Common myeloid progenitor, CD34-positive (primary cell): Measurements from ENCODE around the gene SERPINA12.

Experiments used
- CTCF ChIA-PET: fragments of 350-600 bp; sonication (Branson Sonifier 250); formaldehyde crosslinking; loops from one replicate; lab custom pipeline; 2021; ENCODE audit warnings: antibody characterized with exemption; lab: Charles Lee
- POLR2A ChIA-PET: fragments of 350-600 bp; sonication (Branson Sonifier 250); formaldehyde crosslinking; loops from one replicate; lab custom pipeline; 2021; ENCODE audit warnings: antibody characterized with exemption; lab: Charles Lee
- DNase-seq, 3 donors: peaks; one replicate each; pipeline versions ENCODE4 v3.0.0 to v3.0.0-alpha.2; 2013
- H3K27ac ChIP-seq, 2 experiments: 1 replicate in 1 of 2; 2 replicates in 1 of 2; pipeline ENCODE4 v1.7.0; 2013; ENCODE audit warnings: inconsistent platforms in 2 of 2, low read length in 2 of 2, mild to moderate bottlenecking in 2 of 2, low read depth in 1 of 2, moderate library complexity in 1 of 2; ENCODE audit not compliant: severe bottlenecking in 2 of 2, insufficient read depth in 1 of 2, poor library complexity in 1 of 2
- H3K27me3 ChIP-seq, 5 experiments: replicated peaks in 2 of 5; 1 replicate in 3 of 5; 2 replicates in 2 of 5; pipeline versions ENCODE4 v1.6.1 to v1.7.0; 2013; ENCODE audit warnings: low read length in 4 of 5, mild to moderate bottlenecking in 2 of 5, moderate library complexity in 2 of 5, inconsistent platforms in 1 of 5; ENCODE audit not compliant: insufficient read depth in 5 of 5, control insufficient read depth in 4 of 5
- H3K36me3 ChIP-seq, 4 experiments: 1 replicate in 2 of 4; 2 replicates in 2 of 4; pipeline versions ENCODE4 v1.6.1 to v1.7.0; 2013; ENCODE audit warnings: low read length in 3 of 4, control low read depth in 1 of 4, mild to moderate bottlenecking in 1 of 4; ENCODE audit not compliant: control insufficient read depth in 4 of 4, insufficient read depth in 4 of 4
- H3K4me1 ChIP-seq, 4 experiments: 1 replicate in 3 of 4; 2 replicates in 1 of 4; pipeline versions ENCODE4 v1.6.1 to v1.7.1; 2013; ENCODE audit warnings: low read length in 3 of 4, mild to moderate bottlenecking in 3 of 4, control low read depth in 1 of 4, inconsistent platforms in 1 of 4, moderate library complexity in 1 of 4; ENCODE audit not compliant: control insufficient read depth in 4 of 4, insufficient read depth in 4 of 4; ENCODE audit errors: control extremely low read depth in 1 of 4
- H3K4me3 ChIP-seq, 7 experiments: 1 replicate in 4 of 7; 2 replicates in 3 of 7; pipeline versions ENCODE4 v1.5.1 to v1.7.0; 2013; ENCODE audit warnings: mild to moderate bottlenecking in 7 of 7, low read length in 6 of 7, moderate library complexity in 6 of 7, inconsistent platforms in 2 of 7, low read depth in 2 of 7, control low read depth in 1 of 7; ENCODE audit not compliant: insufficient read depth in 4 of 7, control insufficient read depth in 1 of 7; ENCODE audit errors: extremely low read depth in 1 of 7
- H3K9me3 ChIP-seq, 5 experiments: 1 replicate in 4 of 5; 2 replicates in 1 of 5; pipeline versions ENCODE4 v1.6.1 to v1.7.1; 2013; ENCODE audit warnings: low read length in 4 of 5, mild to moderate bottlenecking in 2 of 5, inconsistent platforms in 1 of 5, low read depth in 1 of 5, moderate library complexity in 1 of 5; ENCODE audit not compliant: control insufficient read depth in 4 of 5, insufficient read depth in 2 of 5; ENCODE audit errors: control extremely low read depth in 1 of 5
- WGBS: methylation state at CpG from one replicate; pipeline ENCODE4 v1.1.5; 2013; ENCODE audit not compliant: insufficient coverage; 5-methylcytosine and 5-hydroxymethylcytosine counted together

SERPINA12 gene

GRCh38 chr14:94536836-94537235 is 27.6 kb upstream of the SERPINA12 start:
- 75% methylated on average over 2 of the region's 2 CpGs for WGBS
- no peaks in the 10 kb centered on the region for H3K4me1 ChIP-seq
- ChIA-PET CTCF (no interaction called here), POLR2A (no interaction called here)
- peaks cover 0 to 3% (median 0%) of the 10 kb centered on the region in 5 experiments for H3K9me3 ChIP-seq
- no peaks in the 10 kb centered on the region for H3K36me3 ChIP-seq
- H3K27ac ChIP-seq: no peak overlapping the region
- peaks cover 0 to 28% (median 3%) of the 10 kb centered on the region in 5 experiments for H3K27me3 ChIP-seq
- no peak overlapping the region for H3K4me3 ChIP-seq
- DNase-seq: no peak

- DNase-seq: no peak
- Histone ChIP-seq H3K4me3 (no peak overlapping the region), H3K27ac (no peak overlapping the region), H3K9me3 (peaks cover 0 to 3% (median 0%) of the 10 kb centered on the region in 5 experiments), H3K4me1 (no peaks in the 10 kb centered on the region), H3K27me3 (peaks cover 0 to 28% (median 5%) of the 10 kb centered on the region in 5 experiments), H3K36me3 (no peaks in the 10 kb centered on the region)
- ChIA-PET CTCF (interaction anchor here (0.6 kb wide), 1 partner anchor 78 kb away, joined by 3 read pairs; no protein-coding TSS in a partner anchor), POLR2A (no interaction called here)
- 80% methylated on average over 2 of the region's 3 CpGs for WGBS
These were observed 26.2 kb upstream of the SERPINA12 start for GRCh38 chr14:94535506-94535905.

- H3K4me3 ChIP-seq: no peak overlapping the region
- no peak overlapping the region for H3K27ac ChIP-seq
- ChIA-PET CTCF (no interaction called here), POLR2A (no interaction called here)
- H3K4me1 ChIP-seq: no peaks in the 10 kb centered on the region
- no peaks in the 10 kb centered on the region for H3K36me3 ChIP-seq
- peaks cover 0 to 3% (median 0%) of the 10 kb centered on the region in 5 experiments for H3K9me3 ChIP-seq
- H3K27me3 ChIP-seq: peaks cover 0 to 14% (median 5%) of the 10 kb centered on the region in 5 experiments
- 17% methylated on average over 1 of the region's 2 CpGs for WGBS
- DNase-seq: no peak
These were observed 23.2 kb upstream of the SERPINA12 start for GRCh38 chr14:94532447-94532846.

- H3K9me3 ChIP-seq: peaks cover 0 to 8% (median 0%) of the 10 kb centered on the region in 5 experiments
- H3K27me3 ChIP-seq: peaks cover 0 to 14% (median 5%) of the 10 kb centered on the region in 5 experiments
- H3K27ac ChIP-seq: no peak overlapping the region
- POLR2A ChIA-PET: no interaction called here
- no peaks in the 10 kb centered on the region for H3K4me1 ChIP-seq
- no peak for DNase-seq
- no peak overlapping the region for H3K4me3 ChIP-seq
- CTCF ChIA-PET: no interaction called here
- H3K36me3 ChIP-seq: no peaks in the 10 kb centered on the region
These were observed 21.9 kb upstream of the SERPINA12 start for GRCh38 chr14:94531187-94531586.

GRCh38 chr14:94524093-94524492 is 14.8 kb upstream of the SERPINA12 start:
- no peak for DNase-seq
- 88% methylated on average over 2 of the region's 3 CpGs for WGBS
- no peak overlapping the region for H3K4me3 ChIP-seq
- POLR2A ChIA-PET: no interaction called here
- H3K9me3 ChIP-seq: peaks cover 0 to 5% (median 0%) of the 10 kb centered on the region in 5 experiments
- peaks cover 0 to 11% (median 3%) of the 10 kb centered on the region in 5 experiments for H3K27me3 ChIP-seq
- H3K4me1 ChIP-seq: no peaks in the 10 kb centered on the region
- CTCF ChIA-PET: no interaction called here
- no peak overlapping the region for H3K27ac ChIP-seq
- H3K36me3 ChIP-seq: no peaks in the 10 kb centered on the region

GRCh38 chr14:94523265-94523664 is 14.0 kb upstream of the SERPINA12 start:
- peaks cover 0 to 11% (median 3%) of the 10 kb centered on the region in 5 experiments for H3K27me3 ChIP-seq
- ChIA-PET CTCF (no interaction called here), POLR2A (no interaction called here)
- WGBS: 97% methylated on average over 7 of the region's 8 CpGs
- no peaks in the 10 kb centered on the region for H3K4me1 ChIP-seq
- no peak overlapping the region for H3K4me3 ChIP-seq
- peaks cover 0 to 5% (median 0%) of the 10 kb centered on the region in 5 experiments for H3K9me3 ChIP-seq
- DNase-seq: no peak
- H3K36me3 ChIP-seq: no peaks in the 10 kb centered on the region
- H3K27ac ChIP-seq: no peak overlapping the region

GRCh38 chr14:94522115-94522724 is 13.0 kb upstream of the SERPINA12 start:
- Histone ChIP-seq H3K4me1 (no peaks in the 10 kb centered on the region), H3K27ac (no peak overlapping the region), H3K27me3 (peaks cover 0 to 12% (median 3%) of the 10 kb centered on the region in 5 experiments), H3K9me3 (peaks cover 0 to 5% (median 0%) of the 10 kb centered on the region in 5 experiments), H3K4me3 (no peak overlapping the region), H3K36me3 (no peaks in the 10 kb centered on the region)
- no peak for DNase-seq
- POLR2A ChIA-PET: no interaction called here
- CTCF ChIA-PET: no interaction called here
- 95% methylated on average over 7 of the region's 7 CpGs for WGBS
